GM19023 (cell line): Measurements from ENCODE around the gene ZNF618.

Source experiments
- ATAC-seq: cut with Tn5 transposase; IDR thresholded peaks from one replicate; pipeline ENCODE4 v1.9.1; 2021; ENCODE audit warnings: mild to moderate bottlenecking, moderate library complexity; ENCODE audit not compliant: unreplicated experiment

Gene ZNF618

GRCh38 chr9:114016101-114016500 lies 140.0 kb downstream of the ZNF618 start:
- ATAC-seq, result no peak

DNA sequence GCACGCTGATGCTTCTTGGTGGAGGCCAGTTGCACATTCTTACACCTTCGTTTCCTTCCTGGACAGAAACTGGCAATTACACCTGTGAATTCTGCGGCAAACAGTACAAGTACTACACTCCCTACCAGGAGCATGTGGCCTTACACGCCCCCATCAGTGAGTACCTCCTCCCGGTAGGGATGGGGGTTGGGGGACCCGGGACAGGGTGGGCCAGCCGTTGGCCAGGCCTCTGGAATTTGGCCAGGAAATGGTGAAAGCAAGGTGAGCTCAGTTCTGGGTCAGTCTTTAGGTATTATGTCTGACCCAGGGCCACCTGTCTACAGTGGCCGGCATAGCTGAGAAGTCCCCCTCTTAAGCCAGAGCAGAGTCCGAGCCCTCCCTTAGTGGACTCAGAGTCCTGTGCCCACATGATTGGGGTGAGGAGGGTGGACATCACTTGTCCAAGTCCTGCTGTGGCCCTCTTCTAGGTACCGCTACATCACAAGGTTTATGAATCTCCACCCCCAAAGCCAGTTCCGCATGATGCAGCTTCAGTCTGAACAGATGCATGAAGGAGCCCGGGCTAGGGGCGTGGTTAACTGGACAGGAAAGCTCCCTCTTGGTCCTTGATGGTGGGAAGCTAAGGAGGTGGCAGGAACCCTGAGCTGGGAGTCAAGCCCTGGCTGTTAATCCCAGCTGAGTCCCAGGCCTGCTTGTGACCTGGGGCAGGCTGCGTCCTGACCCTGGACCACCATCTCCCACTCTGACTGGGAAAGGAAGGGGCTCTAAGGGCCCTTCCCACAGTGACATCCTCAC lies 140.7 kb downstream of the ZNF618 start:
- ATAC-seq, result no peak

- no peak for ATAC-seq
Measured at GRCh38 chr9:114017741-114018715, 141.9 kb downstream of the ZNF618 start.

DNA sequence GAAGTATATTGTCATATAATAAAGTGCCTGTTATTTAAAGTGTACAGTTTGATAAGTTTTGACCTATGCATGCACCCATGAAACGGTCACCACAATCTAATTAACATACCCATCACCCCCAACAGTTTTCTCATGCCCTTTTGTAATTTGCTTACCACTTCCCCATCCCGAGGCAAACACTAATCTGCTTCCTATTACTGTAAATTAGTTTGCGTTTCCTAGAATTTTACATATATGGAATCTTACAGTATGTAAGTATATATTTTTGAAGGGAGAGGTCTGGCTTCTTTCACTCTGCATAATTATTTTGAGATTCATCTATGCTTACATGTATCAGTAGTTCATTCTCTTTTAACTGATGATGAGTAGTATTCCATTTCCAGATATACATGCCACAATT lies 145.5 kb downstream of the ZNF618 start:
- ATAC-seq, result no peak

DNA sequence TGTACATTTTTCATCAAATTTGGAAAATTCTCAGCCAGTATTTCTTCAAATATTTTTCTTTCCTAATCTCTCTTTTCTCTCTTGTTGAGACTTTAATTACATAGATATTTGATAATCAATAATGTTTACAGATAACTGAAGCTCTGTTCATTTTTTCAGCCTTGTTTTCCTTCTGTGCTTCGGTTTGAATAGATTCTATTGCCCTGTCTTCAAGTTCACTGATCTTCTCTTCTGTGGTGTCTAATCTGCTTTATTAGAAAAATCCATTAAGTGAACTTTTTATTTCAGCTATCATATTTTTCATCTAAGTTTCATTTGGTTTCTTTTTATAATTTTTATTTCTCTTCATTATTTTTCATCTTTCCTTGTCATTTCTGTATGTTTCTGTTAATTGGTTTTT lies 147.9 kb downstream of the ZNF618 start:
- no peak for ATAC-seq

DNA sequence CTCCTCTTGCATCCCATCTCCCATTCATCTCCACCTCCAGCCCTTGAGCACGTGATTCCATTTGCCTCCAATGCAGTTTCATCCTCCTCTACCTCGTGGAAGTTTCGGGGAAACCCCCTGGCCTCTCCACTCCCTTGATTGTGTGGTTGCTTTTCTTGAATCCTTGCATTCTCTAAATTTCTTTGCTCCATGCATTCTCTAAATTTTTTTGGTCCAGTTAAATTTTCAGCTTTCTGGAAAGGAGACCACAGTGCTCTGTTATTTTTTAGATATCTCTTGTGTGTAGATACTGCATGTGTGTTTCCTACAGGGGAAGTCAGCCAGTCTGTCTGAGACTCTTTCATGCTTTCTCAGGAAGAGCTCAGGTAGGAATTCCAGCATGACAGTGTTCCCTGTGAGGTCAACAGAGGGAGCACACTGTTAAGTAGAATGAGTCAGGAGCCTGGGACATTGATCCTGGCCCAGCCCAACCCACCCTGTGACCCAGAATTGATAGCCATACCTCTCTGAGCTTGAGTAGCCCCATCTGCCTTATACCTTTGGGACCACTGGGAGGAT lies 149.2 kb downstream of the ZNF618 start:
- ATAC-seq, result no peak

DNA sequence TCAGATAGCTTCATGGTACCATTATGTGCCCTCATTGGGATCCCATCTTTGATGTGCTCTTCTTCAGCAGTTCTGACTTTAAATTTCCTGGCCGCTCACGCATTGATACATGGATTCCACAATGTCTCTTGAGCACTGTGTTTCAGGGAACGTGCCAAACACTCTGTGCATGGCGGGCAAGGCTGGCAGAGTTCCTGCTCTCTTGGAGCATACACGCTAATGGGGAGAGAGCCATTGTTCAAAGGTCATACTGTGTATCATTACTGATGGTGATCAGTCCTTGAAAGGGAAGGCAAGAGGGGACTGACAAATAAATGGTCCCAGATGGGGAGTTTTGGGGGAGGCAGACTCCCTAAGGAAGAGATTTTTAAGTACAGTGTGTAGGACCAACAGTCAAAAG lies 149.7 kb downstream of the ZNF618 start:
- ATAC-seq, result no peak

GRCh38 chr9:114026335-114026734 lies 150.2 kb downstream of the ZNF618 start:
- no peak for ATAC-seq

GRCh38 chr9:114027159-114027862 lies 151.2 kb downstream of the ZNF618 start:
- no peak for ATAC-seq

DNA sequence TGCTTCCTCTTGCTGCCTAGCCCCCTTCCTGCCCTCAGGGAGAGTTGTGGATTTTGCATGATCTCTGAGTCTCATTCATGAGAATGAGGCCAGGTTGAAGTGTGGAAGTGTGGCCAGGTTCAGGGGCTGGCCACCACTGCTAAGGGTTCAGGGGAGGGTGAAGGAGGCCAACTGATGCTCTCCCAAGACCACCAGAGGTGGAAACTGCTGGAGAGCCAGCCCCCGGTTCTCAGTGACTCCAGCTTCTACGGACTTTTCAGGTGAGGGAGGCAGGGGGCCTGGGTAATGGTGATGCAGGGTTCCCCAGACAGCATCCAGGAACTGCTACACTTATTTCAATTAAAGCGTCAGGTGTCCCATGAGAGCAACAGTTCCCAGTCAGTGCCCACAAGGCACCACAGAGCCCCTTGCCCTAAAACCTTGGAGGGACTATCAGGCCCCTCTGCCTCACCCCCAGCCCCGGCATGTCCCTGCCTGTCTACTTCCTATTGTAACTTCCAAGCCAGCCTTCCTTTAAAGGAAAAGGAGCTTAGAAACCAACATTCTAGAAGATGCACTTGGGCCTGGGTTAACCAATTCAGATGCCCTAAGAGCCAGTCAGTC lies 151.9 kb downstream of the ZNF618 start:
- no peak for ATAC-seq

DNA sequence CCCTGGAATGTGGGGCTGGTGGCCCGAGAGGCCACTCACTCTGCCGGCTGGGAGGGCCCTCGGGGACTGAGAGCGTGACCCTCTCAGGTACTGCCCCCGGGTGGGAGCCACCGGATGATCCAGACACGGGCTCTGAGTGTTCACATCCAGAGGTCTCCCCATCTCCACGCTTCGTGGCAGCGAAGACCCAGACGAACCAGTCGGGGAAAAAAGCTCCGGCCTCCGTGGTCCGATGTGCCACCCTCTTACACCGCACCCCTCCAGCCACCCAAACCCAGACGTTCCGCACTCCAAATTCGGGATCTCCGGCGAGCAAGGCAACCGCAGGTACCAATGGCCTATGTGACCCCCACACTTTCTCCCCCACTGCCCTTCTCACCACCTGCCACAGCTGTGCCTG lies 152.5 kb downstream of the ZNF618 start:
- no peak for ATAC-seq

- no peak for ATAC-seq
Measured at GRCh38 chr9:114029311-114030170, 153.4 kb downstream of the ZNF618 start.

GRCh38 chr9:114030364-114030763 lies 154.3 kb downstream of the ZNF618 start:
- no peak for ATAC-seq

DNA sequence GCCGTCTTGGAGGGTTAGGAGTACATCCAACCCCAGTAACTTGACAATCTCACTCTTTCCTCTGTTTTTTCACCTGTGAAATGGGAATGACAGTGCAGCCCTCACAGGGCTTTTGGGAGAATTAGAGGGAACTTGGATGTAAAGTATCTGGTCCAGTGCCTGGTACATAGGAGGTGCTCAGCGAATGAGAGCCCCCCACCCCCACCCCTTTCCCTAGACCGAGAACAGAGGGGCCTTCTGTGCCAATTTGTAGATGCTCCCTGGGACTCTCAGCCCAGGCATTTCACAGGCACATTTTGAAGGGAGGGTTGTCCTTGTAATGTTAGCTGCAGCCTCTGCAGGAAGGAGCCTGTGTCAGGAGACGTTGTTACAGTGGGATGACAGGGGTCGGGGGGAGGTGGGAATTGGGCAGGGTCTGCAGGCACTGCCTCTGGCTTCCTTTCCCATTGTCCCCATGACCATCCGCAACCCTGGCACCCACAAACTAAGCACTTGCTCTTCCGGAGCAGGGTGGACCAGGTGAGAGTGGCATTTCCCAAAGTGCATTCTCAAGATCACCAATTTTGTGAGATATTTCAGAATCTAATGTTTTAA lies 155.0 kb downstream of the ZNF618 start:
- no peak for ATAC-seq

DNA sequence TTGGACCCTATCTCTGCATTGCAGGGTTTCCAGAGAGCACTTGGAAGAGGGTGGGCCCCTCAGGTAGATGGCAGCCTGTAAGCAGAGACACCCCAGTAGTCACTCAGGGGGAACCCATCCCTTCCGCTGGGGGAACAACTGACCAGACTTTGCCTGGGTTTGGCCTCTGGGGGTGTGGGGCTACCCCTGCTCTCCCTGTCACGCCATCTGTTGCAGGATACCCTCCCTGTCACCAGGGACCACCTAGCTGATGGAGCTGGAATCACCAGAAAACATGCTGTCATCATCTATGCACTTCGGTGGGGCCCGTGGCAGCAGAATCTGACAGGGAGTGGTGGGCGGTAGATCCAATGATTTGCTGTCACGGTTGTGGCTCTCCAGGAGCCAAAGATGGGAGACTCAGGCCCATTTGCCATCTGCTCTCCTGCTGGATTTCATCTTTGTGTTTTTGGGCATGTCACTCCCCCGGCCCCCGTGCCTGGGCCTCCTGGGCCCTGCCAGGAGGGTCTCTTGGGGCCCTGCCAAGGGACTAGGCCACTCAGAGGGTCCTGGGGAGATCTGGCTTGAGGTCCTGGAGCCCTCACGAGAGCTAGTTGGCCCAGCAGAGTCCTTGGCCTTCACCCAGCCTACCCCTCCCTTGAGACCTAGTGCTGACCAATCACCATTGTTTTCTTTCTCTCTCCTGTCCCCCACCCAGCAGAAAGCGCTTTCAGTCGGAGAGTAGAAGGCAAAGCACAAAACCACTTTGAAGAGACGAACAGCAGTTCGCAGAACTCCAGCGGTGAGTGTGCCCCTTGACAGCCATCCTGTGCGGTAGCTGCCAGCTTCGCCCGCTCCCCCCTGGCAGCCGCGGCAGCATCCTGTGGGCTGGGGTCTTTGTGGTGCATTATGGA lies 156.1 kb downstream of the ZNF618 start:
- ATAC-seq, result no peak

GRCh38 chr9:114033397-114034103 lies 157.4 kb downstream of the ZNF618 start:
- ATAC-seq, result no peak

GRCh38 chr9:114034196-114034595 lies 158.1 kb downstream of the ZNF618 start:
- ATAC-seq, result no peak

DNA sequence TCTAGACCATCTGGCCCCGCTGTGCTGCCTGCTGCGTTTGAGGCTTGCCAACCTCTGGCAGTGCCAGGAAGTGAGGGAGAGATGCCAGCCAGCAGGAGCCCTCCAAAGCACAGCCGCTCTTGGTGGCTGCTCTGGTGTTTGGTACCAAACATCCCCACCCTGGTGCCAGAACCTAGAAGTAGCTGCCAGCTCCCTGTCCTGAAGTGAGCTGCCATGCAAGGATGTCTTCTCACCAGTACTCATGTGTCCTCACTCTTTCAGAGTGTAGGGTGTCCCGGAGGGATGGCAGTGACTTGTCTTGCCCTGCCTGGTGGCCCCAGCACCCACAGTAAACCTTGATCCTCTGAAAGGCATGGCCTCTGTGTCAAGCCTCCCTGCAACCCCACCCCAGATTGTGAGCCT lies 158.6 kb downstream of the ZNF618 start:
- no peak for ATAC-seq
